Left cardiac atrium (tissue), 4 donors: Measurements from ENCODE around the gene MIOS. TPM values are rescaled to one million over a fixed set of nuclear protein-coding genes. Genes with fewer than 3 reads are reported as not detected.

ENCODE experiments used
- ATAC-seq, 2 donors: fragments of 200-7000 bp; cut with Tn5 transposase; one replicate each; pipeline ENCODE4 v1.9.1; 2020; ENCODE audit warnings: mild to moderate bottlenecking in 2 of 2, moderate library complexity in 2 of 2
- DNase-seq: peaks from one replicate; pipeline ENCODE4 v3.0.0-alpha.2; 2020
- intact Hi-C, 2 donors: fragments of 100-400 bp; cut with DNase I; formaldehyde crosslinking; loops; one replicate each; pipeline versions ENCODE4 v1.14.1 to v1.15.1; 2022 to 2023
- long read RNA-seq: library from polyadenylated mRNA; unstranded; transcript quantifications from one replicate; pipeline ENCODE4 v2.0.0, GENCODE V29; 2021
- total RNA-seq, 2 donors: library from RNA; stranded (reverse); fragmentation: NEBNext Ultra II Directional; extraction: Animal tissue kit (Norgen Biotek cat#: 25700); gene quantifications; one replicate each; pipeline ENCODE4 v1.2.1, GENCODE V29; 2021
- donor health status: DM: no; HTN: yes; CAD: no.
- donor health status: DM: no; HTN: yes; CAD: no; lungs with severe emphysema.
- donor health status: DM: yes; HTN: yes; CAD: no.
- donor health status: Dilated cardiomyopathy.

MIOS gene
- 10 to 100 TPM; 19.7 to 21.7 TPM for total RNA-seq
- long read RNA-seq, transcript MIOS-202 (12 exons, 3,095 nt) = major isoform, 12 of 26 reads
- long read RNA-seq, partial matches to known transcripts = 4 of 26 reads
- long read RNA-seq, other reads (novel, unspliced or antisense) = 8 of 26 reads

DNA sequence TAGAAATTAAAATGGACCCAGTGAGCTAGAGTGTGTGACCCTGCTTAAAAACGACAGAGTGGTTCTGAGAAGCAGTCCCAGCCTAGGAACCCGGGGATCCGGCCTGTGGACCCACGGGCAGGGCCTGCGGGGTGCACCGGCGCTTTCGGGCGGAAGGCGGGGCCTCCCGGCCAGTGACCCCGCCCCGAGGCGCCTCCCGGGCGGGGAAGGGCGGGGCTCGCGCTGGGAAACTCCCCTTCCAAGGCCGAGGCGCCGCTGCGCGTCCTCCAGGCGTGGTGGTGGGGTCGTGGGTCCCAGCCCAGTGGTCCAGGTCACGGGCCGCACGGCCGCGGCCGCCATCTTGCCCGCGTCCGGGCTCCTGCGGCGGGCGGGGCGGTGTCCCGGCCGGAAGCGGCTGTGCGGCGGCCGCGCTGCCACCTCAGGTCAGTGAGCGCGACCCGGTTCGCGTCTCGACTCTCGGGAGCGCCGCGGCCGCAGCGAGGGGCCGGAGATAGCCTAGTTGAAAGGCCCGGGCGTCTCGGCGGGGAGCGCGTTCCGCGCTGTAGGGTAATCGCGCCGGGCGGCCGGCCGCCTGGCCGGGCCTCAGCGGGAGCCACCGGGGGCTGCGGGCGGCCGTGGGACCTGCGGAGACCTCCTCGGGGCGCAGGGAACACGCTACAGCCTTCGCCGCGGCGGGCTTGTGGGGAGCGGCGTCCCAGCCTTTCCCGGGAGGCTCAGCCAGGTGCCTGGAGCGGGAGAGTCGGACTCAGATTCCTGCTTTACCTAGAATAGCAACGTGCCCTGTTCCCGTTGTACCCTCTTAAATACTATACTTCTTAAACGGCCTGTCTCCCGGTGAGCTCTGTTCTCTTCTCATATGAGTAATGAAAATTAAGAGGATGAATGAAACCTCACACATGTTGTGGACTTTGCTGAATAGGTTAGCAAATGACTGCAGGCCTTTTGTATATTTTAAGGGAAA is at the start of gene MIOS:
Gene MIOS (plus strand): TSS at position 234 of the 961 bp plus-strand sequence. CDS start 5,592 bp downstream, outside the sequence.
- intact Hi-C loops = loop anchor here in 1 of 2 donors (5.0 kb wide), 1 partner anchor 75 kb away; the partner anchor contains the start of gene UMAD1
- DNase-seq = peak; percentile 92
- ATAC-seq = peak; percentile 96 to 98

DNA sequence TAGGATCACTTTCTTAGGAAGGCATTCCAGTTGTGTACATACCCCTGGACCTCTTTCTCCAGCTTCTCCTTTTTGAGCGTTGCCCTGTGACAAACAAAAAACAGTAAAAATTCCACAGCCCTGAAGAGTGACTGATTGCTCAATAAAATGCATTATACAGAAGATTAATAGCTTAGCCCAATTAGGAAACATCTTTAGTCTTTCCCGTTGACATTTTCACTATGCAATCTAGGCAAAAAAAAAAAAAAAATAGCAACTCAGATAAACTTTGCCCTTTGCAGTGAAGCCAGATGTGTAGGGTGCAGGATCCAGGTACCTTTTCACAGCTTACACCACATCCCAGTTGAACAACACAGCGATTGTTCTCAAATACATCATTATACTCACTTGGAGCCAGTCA is 48.9 kb upstream of the MIOS start:
- DNase-seq (no peak), ATAC-seq (peak in 1 of 2 donors; percentile 41)
- intact Hi-C loops = no loop called here

DNA sequence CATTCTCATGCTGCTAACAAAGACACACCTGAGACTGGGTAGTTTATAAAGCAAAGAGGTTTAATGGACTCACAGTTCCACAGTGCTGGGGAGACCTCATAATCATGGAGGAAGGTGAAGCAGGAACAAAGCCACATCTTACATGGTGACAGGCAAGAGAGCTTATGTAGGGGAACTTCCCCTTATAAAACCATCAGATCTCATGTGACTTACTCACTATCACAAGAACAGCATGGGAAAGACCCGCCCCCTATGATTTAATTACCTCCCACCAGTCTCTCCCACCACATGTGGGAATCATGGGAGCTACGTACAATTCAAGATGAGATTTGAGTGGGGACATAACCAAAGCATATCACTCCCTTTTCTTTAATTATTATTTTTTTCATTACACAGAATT is 47.6 kb upstream of the MIOS start:
- ATAC-seq = no peak
- DNase-seq = no peak
- intact Hi-C loops = no loop called here

DNA sequence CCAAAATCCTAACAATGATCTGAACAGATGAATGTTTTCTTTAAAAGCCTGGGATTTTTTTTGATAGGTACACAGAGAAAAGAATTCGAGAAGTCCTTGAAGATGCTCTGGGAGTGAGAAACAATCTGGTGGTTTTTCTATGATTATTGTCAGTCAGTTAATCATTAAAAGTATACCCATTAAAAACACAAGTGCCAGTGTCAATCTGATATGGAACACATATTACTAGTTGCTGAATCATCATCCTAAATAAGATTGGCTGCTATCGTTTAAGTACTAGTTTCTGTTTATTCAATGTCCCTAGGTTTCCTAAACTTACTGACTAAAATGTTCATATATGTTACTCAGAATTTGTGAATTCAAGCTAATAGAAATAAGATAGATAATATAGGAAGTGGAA is 47.2 kb upstream of the MIOS start:
- ATAC-seq (no peak), DNase-seq (no peak)
- intact Hi-C loops = no loop called here

DNA sequence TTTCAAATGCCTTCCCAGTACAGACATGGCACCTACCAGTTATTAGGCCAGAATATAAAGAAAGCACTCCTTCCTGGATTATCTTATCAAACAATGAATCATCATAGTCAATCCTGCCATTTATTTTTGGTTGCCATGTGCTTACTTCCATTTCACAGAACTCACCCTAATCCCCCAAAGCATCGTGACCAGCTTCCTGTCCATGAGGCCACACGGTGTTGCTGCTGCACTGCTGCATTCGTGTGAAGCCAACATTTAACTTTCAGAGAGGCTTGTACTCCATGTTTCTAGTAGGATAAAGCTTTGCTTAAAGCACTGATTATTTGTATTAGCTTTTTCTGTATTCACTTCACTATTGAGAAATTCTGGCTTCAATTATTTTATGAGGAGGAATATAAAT is 45.4 kb upstream of the MIOS start:
- intact Hi-C loops = no loop called here
- no peak for DNase-seq
- ATAC-seq = no peak

DNA sequence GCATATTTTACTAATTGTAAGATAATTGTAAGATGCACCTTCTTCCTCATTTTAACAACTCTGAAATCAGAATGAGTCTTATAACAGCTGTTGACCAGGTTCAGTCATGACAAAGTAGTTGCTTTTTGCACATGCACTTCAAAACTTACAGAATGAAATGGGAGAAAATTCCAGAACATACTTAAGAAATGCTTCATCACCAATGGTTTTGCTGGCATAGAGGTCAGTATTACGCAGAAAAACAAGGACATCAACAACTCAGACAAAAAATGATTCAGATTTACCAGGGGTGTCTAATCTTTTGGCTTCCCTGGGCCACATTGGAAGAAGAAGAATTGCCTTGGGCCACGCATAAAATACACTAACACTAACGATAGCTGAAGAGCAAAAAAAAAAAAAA is 44.3 kb upstream of the MIOS start:
- DNase-seq (no peak), ATAC-seq (no peak)
- intact Hi-C loops = no loop called here

DNA sequence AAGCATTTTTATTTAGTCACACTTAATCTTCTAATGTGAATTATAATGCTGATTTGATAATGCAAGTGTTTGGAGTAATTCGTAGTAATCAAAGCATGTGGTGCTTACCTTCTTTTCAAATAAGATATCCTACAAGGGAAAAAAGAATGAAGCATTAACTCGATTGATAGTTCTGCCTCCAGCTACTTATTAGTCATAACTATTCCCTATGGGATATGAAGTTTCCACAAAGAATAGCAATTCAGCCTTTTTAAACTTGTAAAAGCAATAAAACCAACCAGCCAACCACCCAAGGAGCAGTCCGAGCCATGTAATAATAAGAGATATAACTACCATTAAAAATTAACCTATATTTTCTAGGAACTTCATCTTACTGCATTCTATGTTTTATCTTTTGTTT is 42.6 kb upstream of the MIOS start:
- ATAC-seq (no peak), DNase-seq (no peak)
- intact Hi-C loops = no loop called here

DNA sequence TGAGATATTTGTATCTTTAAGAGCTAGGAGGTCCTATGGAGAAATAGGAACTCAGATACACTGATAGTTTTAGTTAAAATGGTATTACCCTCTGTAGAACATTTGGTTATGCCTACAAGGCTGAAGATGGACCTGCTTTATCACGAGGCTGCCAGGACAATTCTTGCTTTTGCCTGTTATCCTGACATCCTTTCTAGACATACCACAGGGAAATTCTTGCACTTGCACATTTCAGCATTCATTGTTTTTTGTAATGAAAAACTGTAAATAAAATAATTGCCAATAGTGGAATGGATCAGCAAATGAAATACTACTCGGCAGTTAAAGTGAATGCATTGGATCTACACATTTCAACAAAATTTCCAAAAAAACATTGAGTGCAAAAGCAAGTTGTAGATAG is 40.7 kb upstream of the MIOS start:
- intact Hi-C loops = no loop called here
- ATAC-seq (no peak), DNase-seq (no peak)

DNA sequence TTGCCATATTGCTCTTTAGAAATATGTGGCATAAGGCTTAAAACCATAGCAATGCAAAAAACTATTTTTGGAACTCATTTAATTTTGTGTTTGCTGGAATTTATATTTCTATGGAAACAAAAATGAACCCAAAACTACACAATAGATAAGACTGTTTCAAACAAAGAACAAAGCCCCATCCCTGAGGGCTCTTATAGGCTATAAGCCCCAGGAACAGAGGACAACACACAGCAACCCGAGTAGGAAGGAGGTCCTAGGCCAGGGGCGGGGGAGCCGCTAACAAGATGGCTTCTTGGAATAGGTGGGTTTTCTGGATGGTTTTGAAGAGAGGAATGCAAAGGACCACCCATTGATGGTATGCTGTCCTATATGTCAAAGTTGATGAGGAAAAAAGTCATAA is 39.6 kb upstream of the MIOS start:
- no peak for DNase-seq
- no peak for ATAC-seq
- intact Hi-C loops = no loop called here

DNA sequence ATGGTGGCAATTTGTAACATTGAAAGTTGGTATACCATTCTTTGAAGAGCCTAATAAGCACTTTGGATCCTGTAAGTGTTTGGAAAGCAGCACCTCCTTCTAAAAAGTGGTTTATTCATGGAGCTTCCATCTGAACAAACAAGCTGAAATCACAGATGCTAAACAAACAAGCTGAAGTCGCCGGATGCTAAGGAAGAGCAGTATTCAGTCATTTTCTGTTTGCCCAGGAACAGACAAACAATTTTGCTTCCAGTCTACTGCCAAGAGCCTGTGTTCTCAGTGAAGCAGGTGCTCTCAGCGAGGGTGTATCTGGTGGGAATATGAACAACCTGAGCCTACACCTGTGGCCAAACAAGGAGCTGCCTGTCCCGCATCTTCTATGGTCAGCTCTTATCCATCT is 37.4 kb upstream of the MIOS start:
- intact Hi-C loops = no loop called here
- no peak for ATAC-seq

DNA sequence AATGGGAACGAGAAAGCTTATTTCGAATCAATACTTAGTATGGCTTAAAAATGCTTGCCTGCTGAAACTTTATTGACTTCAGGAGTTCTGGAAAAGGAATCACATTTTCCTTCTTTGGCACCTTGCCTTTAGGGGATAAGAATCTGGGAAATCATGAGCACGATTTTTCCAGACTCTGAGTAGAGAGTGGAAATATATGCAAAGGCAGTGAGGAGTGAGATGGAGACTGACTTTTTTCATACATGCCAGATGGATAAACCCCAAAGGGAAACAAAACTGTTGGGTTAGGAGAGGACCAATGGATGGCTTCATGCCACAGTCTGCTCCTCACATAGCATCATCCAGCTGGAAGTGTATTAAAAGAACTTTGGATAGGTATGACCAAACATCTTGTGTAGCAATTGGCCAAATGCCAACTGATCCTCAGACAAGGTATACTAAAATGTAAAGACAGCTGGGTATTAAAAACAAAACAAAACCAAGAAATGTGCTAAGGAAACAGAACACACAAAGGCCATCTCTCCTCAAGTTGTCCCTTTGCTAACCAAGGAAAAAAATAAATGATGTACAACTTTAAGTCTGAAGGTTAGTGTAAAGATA is 32.8 kb upstream of the MIOS start:
- intact Hi-C loops = loop anchor here in 1 of 2 donors (10.0 kb wide), 1 partner anchor 429 kb away; no protein-coding TSS in a partner anchor
- ATAC-seq = no peak
- no peak for DNase-seq

More for the DNA sequence above, 37.4 kb upstream of the MIOS start:
- no peak for DNase-seq

DNA sequence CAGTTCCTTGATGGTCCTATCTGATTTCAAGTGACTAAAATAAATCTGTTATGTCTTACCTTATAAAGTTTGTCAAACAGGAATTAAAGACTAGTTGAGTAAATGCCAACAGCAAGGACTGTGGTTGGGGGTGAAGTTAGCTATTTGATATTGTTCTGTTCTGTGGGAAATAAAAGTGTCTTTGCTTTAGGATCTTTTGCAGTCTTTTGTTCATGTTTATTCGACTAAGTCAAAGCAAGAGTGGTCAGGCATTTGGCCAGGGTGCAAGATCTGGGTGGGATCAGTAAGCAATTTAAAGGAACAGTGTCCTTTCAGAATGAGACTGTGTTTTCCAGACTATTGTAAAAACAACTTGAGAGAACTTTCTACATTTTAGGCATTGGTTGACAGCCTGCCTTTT is 31.0 kb upstream of the MIOS start, which contains the start of gene COL28A1:
Gene COL28A1 (minus strand): TSS at position 183 of the 400 bp plus-strand sequence. CDS start 2,998 bp downstream, outside the sequence.
- ATAC-seq = no peak
- intact Hi-C loops = loop anchor here (5.0 to 10.0 kb wide), 2 partner anchors 108 to 431 kb away; no protein-coding TSS in a partner anchor
- no peak for DNase-seq

DNA sequence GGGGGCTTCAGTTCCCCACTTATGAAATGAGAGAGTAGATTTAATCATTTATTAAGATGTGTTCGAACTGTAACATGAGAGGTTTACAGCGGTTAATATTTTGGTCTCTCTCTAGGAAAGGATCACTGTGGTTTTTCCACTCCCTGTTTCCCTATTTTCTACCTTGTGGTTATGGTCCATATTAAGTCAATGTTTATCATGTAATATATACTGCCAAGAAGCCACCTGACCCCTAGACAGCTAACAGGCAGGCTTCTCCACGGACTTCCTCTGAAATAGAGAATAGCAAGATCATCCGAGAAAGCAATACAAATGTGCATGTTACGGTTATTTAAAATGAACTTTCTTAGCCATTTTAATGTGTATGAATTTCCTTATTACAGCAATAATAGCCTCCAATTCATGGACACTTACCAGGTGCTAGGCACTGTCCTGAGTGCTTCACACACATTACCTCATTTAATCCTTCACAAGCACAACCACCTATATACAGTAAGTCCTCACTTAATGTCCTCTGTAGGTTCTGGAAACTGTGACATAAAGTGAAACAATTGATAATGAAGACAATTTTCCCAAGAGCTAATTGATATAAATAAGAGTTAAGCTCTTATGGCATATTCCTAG is 30.2 kb upstream of the MIOS start:
- ATAC-seq = no peak
- DNase-seq = no peak
- intact Hi-C loops = loop anchor here (5.0 to 10.0 kb wide), 2 partner anchors 109 to 432 kb away; no protein-coding TSS in a partner anchor

DNA sequence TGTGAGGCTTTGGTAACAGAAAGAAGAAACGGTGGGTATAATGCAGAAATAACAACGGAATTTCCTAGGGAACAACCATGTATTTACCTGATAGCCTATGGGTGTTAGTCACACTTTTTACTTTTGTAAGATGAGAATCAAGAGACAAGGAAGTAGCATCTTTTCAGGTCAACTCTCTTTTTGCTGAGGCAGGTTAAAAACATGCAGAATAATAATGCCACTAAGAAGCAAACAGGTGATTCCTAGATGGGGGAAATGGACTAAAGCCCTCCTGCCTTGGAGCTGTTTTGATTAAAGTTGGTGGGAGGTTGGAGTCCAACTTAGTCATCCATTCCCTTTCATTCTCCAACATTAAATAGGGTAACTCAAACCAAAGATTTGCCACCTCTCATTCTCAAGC is 29.0 kb upstream of the MIOS start:
- ATAC-seq = no peak

DNA sequence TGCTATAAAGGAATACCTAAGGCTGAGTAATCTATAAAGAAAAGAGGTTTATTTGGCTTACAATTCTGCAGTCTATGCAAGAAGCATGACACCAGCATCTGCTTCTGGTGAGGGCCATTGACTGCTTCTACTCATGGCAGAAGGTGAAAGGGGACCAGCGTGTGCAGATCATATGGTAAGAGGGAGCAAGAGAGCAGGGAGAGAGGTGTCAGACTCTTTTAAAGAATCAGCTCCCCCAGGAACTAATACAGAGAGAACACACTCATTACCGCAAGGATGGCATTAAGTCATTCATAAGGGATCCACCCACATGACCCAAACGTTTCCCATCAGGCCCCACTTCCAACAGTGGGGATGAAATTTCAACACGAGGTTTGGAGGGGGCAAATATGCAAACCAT is 27.5 kb upstream of the MIOS start:
- no peak for ATAC-seq
- intact Hi-C loops = loop anchor here (5.0 to 10.0 kb wide), 2 partner anchors 112 to 434 kb away; no protein-coding TSS in a partner anchor
- no peak for DNase-seq

More for the DNA sequence above, 29.0 kb upstream of the MIOS start:
- no peak for DNase-seq
- intact Hi-C loops = loop anchor here (5.0 to 10.0 kb wide), 2 partner anchors 110 to 433 kb away; no protein-coding TSS in a partner anchor

DNA sequence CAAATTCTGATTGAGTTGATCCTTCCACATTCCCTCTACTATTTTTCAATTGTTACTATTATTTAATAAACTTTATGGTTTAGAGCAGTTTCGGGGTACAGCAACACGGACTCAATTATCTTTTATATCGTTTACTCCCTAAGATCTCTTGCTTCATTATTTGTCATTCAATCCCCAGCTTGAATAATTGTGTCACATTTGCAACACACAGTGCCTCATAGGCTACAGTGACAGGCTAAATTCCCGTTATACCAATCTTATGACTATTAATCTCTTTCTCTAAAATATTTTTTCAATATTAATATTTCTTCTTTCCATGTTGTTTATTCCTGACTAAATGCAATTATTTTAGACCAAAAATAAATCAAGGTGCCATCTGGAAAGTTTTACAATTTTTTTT is 27.0 kb upstream of the MIOS start:
- DNase-seq (no peak), ATAC-seq (no peak)
- intact Hi-C loops = loop anchor here (5.0 to 10.0 kb wide), 3 partner anchors 112 to 435 kb away; no protein-coding TSS in a partner anchor

DNA sequence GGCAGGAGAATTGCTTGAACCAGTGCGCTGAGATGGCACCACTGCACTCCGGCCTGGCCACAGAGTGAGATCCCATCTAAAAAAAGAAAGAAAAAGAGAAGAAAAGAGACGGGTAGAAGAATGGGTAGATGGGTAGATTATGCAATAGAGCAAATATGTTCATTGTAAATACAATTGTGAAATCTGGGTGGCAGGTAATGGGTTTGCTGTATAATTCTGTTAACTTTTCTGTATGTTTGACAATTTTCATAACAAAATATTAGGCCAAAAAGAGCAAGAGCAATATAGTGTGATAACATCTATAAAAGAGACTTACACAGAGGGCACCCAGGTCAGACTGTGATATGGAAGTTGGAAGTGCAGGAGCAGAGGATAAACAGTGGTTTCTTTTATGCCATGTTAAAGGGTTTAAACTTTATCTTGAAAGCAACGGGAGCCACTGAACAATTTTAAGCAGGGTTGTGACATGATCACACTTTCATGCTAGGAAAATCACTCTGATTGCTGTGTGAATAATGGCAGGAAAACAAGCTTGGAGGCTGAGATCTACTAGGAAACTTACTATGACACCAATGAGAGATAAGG is 24.3 kb upstream of the MIOS start:
- intact Hi-C loops = loop anchor here in 1 of 2 donors (5.0 kb wide), 1 partner anchor 435 kb away; no protein-coding TSS in a partner anchor
- ATAC-seq (no peak), DNase-seq (no peak)

DNA sequence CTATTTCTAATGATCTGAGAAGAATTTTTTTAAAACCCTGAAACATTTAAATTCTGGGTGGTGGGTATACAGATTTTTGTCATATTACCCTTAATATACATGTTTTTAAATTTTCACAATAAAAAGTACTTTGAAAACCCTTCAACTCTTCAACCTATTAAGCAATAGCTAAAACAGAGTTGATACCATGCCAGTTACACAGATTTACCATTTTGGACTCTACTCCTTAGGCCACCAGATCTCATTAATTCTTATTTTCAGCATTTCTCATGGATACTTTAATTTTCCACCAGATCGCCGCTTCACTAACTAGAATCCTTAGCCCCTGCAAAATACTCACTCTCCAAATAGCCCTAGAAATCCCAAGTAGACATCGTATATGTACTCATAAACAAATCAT is 18.3 kb upstream of the MIOS start:
- intact Hi-C loops = no loop called here
- DNase-seq (no peak), ATAC-seq (no peak)

DNA sequence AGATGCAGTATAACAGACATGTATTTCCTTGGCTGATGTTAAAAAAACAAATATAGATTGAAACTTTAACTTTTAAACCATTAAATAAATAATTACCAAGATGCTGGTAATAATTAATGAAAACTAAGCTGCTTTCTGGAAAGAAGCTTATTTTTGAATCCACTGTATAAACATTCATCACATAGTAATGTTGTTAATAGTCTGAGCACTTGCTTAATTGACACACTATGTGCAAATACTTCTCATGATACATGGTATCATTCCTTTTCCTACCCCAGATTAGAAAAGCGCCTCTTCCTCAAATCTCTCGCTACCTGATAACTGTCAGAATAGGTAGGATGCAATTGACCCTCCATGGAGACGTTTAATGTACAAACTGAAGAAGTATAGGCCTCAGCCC is 16.0 kb upstream of the MIOS start:
- DNase-seq (no peak), ATAC-seq (no peak)
- intact Hi-C loops = no loop called here
